ENCODE measurements around the gene GRID1.
"Not testable (repeated sequence)": the region's sequence is repeated elsewhere in the genome, so short reads cannot be mapped to it uniquely, and the experiment has no call there.

Gene GRID1

GRCh38 chr10:85929993-85930392 lies 436.6 kb downstream of the GRID1 start:
- DNase-seq = not testable (repeated sequence)

DNA sequence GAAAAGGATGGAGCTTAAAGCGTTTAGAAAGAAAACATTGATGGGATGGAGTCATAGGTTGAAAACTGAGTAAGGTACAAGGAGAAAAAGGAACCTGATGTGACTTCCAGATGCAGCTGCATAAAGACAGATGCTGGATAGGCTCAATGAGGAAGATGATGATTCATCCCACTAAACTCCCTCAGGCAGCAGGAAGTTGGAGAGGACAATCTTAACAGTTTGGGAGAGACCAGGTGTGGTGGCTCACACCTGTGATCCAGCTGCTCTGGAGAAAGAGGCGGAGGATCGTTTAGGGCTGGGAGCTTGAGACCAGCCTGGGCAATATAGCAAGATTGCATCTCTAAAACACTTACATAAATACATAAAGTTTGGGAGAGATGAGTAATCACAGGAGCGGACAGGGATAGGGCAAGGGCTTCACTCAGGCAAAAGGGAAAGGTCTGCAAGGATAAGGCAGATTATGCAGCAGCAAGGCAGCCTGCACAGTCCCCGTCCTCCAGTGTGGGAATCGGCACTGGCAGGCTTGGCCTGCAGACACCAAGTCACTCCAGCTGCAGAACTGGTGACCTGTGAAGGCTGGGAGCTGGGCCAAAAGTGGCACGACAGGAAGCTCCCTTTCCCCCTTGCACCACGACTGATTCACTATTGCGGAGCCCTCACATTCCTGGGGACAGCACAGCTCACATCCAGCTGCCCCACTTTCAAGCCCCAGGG lies 438.5 kb downstream of the GRID1 start:
- no peak for DNase-seq

- no peak for DNase-seq
These were observed 439.6 kb downstream of the GRID1 start for GRCh38 chr10:85926986-85927385.

GRCh38 chr10:85926136-85926535 lies 440.5 kb downstream of the GRID1 start:
- DNase-seq = no peak

GRCh38 chr10:85925201-85925750 lies 441.3 kb downstream of the GRID1 start:
- no peak for DNase-seq

- DNase-seq = no peak
These were observed 442.1 kb downstream of the GRID1 start for GRCh38 chr10:85924382-85925102.

DNA sequence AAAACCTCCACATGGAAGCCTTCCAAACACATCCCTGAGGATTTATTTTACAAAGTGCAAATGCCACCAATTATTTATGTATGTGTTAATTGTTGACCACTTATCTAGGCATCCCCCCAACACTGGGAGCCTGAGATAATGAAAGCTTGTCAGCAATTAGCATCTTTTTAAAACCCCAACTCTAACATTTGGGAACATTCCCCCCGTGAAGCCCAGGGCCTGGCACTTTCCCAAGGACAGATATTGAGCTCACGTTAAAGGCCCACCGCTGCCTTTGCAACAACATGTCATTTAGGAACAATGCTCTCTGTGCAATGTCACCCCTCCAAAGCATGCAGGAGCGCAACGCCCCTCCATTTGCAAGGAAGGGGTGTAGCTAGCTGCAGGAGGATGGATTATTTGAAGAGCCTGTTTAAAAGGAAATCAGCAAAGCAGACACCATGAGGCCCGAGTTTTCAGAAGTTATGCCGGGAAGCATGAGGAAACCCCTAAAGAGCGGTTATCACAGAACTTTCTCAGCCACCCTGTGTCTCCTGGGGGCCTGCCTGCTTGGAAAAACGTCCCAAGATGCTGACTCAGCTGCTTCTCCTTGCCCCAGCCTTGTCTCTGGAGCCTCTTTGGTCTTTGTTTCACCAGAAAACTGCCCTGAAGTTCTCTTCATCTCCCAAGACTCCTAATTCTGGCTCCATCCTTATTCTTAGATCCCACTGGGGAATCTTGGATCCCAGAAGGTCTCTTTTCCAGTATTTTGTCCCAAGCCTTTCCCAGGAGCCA lies 444.1 kb downstream of the GRID1 start:
- no peak for DNase-seq

DNA sequence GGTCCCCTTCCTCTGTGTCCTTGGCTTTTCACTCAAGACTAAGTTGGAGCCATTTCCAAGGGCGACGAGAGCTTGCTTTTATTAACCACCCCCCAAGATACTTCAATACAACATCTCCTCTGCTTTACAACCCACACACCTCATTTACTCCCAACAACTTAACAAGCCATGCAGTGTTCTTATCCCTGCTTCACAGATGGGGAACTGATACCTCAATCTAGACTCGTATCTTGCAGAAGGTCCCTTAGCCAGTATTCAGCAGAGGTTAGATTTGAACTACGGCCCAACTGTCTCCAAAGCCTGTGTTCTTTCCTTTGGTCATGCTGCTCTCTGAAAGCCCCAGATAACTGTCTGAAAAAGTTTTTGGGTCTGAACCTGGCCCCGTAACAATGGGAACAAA lies 444.8 kb downstream of the GRID1 start:
- no peak for DNase-seq

GRCh38 chr10:85920311-85920710 lies 446.3 kb downstream of the GRID1 start:
- no peak for DNase-seq

DNA sequence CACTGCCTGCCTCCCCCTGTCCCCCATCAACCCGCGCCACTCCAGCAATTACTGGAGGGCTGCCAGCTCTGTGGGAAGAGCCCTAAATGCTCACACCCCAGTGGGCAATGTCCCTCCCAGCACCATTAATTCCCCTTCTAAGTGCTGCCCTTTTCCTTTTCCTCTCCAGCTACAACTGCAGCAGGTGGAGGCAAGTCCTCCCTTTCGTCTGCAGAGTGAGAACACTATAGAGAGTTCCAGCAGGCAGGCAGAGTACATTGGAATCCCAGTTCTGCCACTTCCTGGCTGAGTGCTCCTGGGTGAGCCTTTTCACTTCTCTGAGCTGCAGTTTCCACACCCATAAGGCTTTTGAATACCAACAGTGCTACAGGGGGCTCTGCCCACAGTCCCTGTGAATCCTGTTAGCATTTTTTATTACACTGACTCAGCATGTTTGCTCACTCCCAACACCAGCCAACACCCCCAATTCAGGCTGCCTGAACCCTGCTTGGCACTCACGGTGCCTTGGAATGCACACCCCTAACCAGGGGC lies 447.0 kb downstream of the GRID1 start:
- DNase-seq = no peak

GRCh38 chr10:85918371-85918770 lies 448.2 kb downstream of the GRID1 start:
- DNase-seq = no peak

DNA sequence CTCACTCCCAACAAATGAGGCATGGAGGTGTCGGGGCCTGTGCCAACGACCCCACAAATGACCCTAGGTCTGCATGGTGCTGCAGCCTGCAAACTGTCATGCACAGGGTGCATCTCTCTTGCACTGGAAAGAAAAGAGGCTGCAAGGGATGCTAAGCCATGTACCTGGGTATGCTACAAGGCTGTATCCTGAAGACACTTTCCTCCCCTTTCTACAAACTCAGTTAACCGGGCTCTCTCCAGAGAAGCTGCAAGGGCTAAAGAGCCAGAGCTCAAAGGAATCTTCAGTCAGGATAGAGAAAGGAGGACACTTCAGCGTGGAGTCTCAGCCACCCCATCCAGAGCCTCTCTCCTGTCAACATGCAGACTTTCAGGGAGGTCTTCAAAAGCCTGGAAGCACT lies 449.0 kb downstream of the GRID1 start:
- DNase-seq = no peak

GRCh38 chr10:85916994-85917573 lies 449.5 kb downstream of the GRID1 start:
- no peak for DNase-seq

- no peak for DNase-seq
These were observed 450.3 kb downstream of the GRID1 start for GRCh38 chr10:85916286-85916685.

GRCh38 chr10:85915245-85915846 lies 451.2 kb downstream of the GRID1 start:
- DNase-seq = no peak

DNA sequence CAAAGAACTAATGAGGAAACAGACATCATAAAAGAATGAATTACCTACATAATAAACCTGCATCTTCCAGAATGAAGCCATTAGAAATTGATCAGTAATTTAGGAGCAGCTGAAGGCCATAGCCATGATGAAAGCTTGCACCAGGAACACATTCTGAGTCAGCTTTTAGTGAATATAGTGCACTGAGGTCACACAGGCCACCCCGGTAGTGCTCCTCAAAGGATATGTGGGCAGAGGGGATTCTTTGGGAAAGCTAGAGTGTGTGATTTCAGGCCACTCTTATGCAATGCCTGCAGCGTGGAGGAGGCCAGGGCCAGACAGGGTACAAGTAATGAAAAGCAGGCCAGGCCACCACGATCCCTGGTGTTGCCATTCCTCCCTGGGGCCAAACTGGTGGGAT lies 451.9 kb downstream of the GRID1 start:
- DNase-seq = no peak

GRCh38 chr10:85908462-85908861 lies 458.1 kb downstream of the GRID1 start:
- no peak for DNase-seq

DNA sequence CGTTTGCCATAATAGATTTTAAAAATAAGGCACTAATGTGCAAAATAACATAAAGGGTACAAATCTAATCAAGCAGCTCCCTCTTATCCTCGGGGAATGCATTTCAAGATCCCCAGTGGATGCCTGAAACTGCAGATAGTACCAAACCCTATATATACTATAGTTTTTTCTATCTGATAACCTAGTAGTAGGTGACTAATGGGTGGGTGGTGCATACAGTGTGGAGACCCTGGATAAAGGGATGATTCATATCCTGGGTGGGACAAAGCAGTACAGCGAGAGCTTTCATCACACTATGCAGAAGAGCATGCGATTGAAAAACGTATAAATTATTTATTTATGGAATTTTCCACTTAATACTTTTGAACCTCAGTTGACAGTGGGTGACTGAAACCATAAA lies 464.5 kb downstream of the GRID1 start:
- DNase-seq = no peak

- DNase-seq = no peak
These were observed 465.0 kb downstream of the GRID1 start for GRCh38 chr10:85901599-85901998.

DNA sequence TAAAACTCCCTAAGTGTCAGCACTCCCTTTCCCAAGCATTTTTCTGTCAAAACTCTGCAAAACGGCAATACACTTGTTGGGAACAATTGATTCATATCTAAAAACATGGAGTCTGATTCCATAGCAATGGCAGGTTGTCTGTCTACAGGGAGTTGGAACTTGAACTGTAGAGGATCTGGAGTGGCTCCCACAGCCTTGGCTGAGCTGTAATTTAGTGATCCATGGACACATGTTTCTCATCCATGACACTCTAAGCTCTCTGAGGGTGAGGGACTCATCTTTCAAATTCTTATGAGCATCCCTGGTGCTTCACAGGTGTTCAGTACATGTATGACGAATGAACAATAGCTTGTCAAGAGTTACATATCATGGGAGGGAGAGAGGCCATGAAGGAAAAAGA lies 466.1 kb downstream of the GRID1 start:
- DNase-seq = no peak

DNA sequence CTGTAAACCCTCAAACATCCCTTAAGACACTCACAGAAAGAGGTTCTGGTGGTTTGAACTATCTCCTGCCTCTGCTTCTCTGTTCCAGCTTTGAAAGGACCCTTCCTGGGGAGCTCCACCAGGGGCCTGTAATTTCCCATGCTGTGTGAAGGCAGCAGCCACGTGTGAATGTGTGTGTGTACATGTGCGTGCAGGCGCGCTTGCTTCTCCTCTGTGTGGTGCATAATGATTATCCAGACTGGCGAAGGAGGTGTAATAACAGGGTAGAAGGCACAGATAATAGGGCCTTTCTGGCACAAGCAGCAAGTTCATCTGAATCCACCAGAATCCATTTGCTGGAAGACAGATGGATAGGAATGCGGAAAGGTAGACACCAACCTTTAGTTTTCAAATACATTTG lies 466.5 kb downstream of the GRID1 start:
- DNase-seq = no peak

DNA sequence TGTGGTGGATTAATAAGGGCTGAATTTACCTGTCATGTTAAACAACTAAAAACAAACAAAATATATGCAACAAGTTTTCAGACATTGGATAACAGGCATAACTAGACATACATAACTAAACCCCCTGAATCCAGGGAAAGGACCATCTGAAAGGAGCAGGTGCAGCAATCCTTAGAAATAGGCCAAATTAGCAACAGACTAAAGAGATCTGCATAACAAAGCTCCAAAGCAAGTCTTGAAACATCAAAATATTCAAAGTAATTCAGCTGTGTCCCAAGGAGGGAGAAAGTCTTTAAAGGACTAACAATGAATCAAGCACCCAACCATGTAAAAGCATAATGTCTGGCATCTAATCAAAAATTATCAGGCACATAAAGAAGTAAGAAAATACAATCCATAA lies 475.1 kb downstream of the GRID1 start:
- DNase-seq = no peak

- no peak for DNase-seq
These were observed 478.0 kb downstream of the GRID1 start for GRCh38 chr10:85888559-85888958.

Measured in NCI-H1048 (cell line).